Upper lobe of left lung (tissue), 4 donors: ENCODE results near the gene KRTAP10-11.

ENCODE experiments used
- EP300 ChIP-seq, 4 donors: sonication (generic); formaldehyde crosslinking; IDR thresholded peaks; one replicate each; pipeline ENCODE4 v1.5.1; 2017; ENCODE audit warnings: antibody characterized with exemption in 4 of 4, control low read depth in 2 of 4
- POLR2A ChIP-seq, 4 donors: fragments of 450-650 bp; IDR thresholded peaks; one replicate each; pipeline ENCODE4 v1.5.1; 2016 to 2017; ENCODE audit warnings: antibody characterized with exemption in 4 of 4, mild to moderate bottlenecking in 2 of 4
- POLR2AphosphoS5 ChIP-seq, 2 donors: sonication (generic); formaldehyde crosslinking; IDR thresholded peaks; one replicate each; pipeline ENCODE4 v1.5.1; 2017; ENCODE audit warnings: antibody characterized with exemption in 2 of 2
- TF ChIP-seq, protein P1 (sequence below), 6 experiments: fragments of 450-650 bp in 4 of 6; fragments of 200-600 bp in 2 of 6; sonication (generic) in 2 of 6; IDR thresholded peaks; one replicate each; pipeline ENCODE4 v1.5.1; 2016 to 2019; ENCODE audit warnings: antibody characterized with exemption in 6 of 6

- TF ChIP-seq, protein P1, sequence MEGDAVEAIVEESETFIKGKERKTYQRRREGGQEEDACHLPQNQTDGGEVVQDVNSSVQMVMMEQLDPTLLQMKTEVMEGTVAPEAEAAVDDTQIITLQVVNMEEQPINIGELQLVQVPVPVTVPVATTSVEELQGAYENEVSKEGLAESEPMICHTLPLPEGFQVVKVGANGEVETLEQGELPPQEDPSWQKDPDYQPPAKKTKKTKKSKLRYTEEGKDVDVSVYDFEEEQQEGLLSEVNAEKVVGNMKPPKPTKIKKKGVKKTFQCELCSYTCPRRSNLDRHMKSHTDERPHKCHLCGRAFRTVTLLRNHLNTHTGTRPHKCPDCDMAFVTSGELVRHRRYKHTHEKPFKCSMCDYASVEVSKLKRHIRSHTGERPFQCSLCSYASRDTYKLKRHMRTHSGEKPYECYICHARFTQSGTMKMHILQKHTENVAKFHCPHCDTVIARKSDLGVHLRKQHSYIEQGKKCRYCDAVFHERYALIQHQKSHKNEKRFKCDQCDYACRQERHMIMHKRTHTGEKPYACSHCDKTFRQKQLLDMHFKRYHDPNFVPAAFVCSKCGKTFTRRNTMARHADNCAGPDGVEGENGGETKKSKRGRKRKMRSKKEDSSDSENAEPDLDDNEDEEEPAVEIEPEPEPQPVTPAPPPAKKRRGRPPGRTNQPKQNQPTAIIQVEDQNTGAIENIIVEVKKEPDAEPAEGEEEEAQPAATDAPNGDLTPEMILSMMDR (IDR thresholded peaks at IDR 0.05) = no peak
- no peak for TF ChIP-seq POLR2AphosphoS5 (IDR thresholded peaks at IDR 0.05)
- no peak for TF ChIP-seq EP300 (IDR thresholded peaks at IDR 0.05)
- no peak for TF ChIP-seq POLR2A (IDR thresholded peaks at IDR 0.05)
Observed at GRCh38 chr21:44619886-44620285, 26.3 kb upstream of the KRTAP10-11 start.
